Stimulated activated CD8-positive, alpha-beta memory T cell treated with anti-CD3 and anti-CD28 coated beads, Interleukin-7, amount 100 ng/mL, for 4 hours (primary cell): ENCODE results near the gene ZNF440.

ENCODE experiments used
- DNase-seq, 2 donors: peaks; one replicate each; pipeline ENCODE4 v3.0.0-alpha.2; 2020; ENCODE audit warnings: low read depth in 2 of 2

ZNF440 gene

DNA sequence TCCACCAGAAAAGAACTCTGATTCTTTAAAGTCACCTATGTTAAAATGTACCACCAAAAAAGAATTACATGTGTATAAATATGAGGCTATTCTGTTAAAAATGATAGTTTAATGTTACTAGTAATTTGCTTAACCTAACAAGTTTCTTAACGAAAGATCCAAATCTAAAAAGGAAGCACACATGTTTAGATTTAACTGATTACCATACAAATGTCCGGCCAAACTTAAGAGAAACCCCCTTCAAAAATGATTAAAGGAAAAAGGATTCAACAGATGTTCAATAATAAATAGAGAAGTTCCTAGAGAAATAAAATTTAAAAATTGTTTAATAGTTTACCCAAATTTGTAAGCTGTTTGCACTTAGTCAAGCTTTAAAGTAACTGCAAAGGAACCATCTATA lies 68.5 kb downstream of the ZNF440 start:
- no peak for DNase-seq
